HG03575 (cell line): Measurements from ENCODE around the gene SCT.

ENCODE experiments used
- ATAC-seq: cut with Tn5 transposase; IDR thresholded peaks from one replicate; pipeline ENCODE4 v1.9.1; 2021; ENCODE audit not compliant: unreplicated experiment, insufficient number of reproducible peaks, low FRiP score; ENCODE audit errors: extremely low read depth

Gene SCT

GRCh38 chr11:646214-646613 lies 19.2 kb upstream of the SCT start:
- ATAC-seq, result no peak

GRCh38 chr11:645536-645935 lies 18.6 kb upstream of the SCT start:
- no peak for ATAC-seq

GRCh38 chr11:643849-644738 lies 17.1 kb upstream of the SCT start:
- ATAC-seq, result no peak

DNA sequence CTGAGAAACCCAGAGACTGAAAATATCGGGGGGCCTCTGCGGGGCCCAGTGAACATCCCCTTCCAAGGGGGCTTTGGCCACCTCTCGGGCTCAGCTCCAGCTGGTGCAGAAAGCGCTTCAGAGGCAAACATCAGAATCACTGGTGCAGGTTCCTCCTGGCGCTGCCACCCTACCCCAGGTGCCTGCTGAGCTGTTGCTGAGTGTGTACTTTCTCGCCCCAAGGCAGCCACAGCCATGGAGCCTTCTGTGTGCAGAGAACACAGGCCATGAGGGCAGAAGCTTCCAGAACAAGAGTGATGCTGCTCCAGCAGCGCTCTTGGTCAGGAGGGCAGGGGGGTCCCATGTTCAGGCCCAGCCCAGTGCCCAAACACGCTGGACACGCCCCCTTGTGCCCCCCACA lies 16.4 kb upstream of the SCT start:
- ATAC-seq, result no peak

GRCh38 chr11:641806-642370 lies 14.9 kb upstream of the SCT start:
- no peak for ATAC-seq

GRCh38 chr11:640021-640706 lies 13.2 kb upstream of the SCT start:
- ATAC-seq, result no peak

DNA sequence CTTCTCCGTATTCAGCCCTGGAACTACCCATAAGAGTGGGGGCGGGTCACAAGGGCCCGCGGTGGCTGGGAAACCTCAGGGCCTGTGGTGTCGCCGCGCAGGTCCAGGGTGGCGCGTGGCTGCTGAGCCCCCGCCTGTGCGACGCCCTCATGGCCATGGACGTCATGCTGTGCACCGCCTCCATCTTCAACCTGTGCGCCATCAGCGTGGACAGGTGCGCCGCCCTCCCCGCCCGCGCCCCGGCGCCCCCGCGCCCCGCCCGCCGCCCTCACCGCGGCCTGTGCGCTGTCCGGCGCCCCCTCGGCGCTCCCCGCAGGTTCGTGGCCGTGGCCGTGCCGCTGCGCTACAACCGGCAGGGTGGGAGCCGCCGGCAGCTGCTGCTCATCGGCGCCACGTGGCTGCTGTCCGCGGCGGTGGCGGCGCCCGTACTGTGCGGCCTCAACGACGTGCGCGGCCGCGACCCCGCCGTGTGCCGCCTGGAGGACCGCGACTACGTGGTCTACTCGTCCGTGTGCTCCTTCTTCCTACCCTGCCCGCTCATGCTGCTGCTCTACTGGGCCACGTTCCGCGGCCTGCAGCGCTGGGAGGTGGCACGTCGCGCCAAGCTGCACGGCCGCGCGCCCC lies 12.5 kb upstream of the SCT start:
- no peak for ATAC-seq

GRCh38 chr11:638631-639331 lies 11.8 kb upstream of the SCT start:
- ATAC-seq, result no peak

DNA sequence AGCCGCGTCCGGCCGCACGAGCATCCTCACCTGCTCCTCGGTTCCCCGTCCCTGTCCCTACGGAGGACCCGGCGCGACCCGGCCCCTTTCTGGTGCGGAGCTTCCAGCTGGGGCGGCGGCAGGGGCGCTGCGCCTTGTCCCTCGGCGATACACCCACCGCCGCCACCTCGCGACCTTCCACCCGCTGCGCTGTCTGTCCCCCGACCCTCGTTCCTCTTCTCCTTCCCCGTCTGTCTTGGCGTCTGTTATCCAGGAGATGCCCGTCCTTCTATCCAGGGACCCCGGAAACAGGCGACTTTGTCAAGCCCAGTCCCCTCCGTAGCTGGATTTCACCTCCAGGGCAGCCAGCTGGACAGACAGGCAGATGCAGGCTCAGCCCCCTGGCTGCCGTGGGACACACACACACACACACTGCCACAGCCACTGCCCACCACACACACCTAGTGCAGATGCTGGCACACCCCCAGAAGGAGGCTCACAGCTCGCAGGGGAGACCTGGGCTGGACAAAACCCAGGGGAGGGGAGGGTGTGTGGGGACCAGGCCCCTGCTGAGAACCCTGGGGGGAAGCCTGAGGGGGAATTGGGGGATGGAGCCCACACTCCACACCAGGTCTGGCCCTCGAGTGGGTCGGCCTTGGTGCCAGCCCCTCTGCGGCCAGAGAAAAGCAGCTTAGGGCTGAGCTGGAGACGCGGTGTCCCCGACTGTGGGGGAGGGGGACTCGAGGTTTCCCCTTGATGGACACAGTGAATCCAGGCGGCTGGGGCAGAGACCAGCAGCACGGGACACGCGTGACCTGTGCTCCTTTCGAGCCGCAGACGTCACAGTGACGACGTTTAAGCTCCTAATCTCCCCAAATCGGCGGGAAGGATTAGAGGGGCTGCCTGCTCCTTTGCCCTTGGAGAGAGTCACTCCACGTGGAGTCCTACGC lies 10.9 kb upstream of the SCT start:
- ATAC-seq, result no peak

- no peak for ATAC-seq
These were observed 10.3 kb upstream of the SCT start for GRCh38 chr11:637333-637592.

DNA sequence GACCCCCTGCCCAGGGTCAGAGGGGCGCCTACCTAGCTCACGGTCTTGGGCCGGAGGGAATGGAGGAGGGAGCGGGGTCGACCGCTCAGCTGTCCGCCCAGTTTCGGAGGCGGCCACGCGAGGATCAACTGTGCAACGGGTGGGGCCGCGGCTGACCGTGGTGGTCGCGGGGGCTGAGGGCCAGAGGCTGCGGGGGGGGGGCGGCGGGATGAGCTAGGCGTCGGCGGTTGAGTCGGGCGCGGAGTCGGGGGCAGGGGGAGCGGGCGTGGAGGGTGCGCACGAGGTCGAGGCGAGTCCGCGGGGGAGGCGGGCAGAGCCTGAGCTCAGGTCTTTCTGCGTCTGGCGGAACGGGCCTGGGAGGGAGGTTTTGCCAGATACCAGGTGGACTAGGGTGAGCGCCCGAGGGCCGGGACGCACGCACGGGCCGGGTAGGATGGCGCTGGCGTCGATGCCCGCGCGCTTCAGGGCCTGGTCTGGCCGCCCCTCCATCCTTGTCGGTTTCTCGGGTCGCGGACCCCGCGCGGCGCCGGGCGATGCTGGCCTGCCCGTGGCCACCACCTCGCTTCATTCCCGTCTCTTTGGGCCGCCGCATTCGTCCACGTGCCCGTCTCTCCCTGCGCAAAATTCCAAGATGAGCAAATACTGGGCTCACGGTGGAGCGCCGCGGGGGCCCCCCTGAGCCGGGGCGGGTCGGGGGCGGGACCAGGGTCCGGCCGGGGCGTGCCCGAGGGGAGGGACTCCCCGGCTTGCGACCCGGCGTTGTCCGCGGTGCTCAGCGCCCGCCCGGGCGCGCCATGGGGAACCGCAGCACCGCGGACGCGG lies 9.7 kb upstream of the SCT start, which contains the start of gene DRD4:
Gene DRD4, plus strand, starts transcription at position 759 of the 822 bp plus-strand sequence. Its CDS starts 36 bp downstream, at position 795.
- no peak for ATAC-seq

- no peak for ATAC-seq
These were observed 9.0 kb upstream of the SCT start for GRCh38 chr11:635945-636510.

DNA sequence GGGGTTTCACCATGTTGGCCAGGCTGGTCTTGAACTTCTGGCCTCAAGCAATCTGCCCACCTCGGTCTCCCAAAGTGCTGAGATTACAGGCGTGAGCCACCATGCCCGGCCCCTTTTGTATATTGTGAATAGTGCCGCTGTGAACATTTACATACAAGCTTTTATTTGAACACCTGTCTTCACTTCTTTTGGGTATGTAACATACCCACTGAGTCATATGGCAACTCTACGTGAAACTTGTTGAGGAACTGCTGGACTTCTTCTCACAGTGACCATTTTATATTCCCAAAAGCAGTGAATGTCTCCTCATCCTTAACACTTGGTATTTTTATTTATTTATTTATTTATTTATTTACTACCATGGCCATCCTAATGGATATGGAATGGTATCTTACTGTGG lies 3.9 kb upstream of the SCT start:
- ATAC-seq, result no peak

- ATAC-seq, result no peak
These were observed 2.2 kb upstream of the SCT start for GRCh38 chr11:629237-629583.

- ATAC-seq, result no peak
These were observed 1.1 kb upstream of the SCT start for GRCh38 chr11:628056-628455.

GRCh38 chr11:627308-627576 lies 261 bp upstream of the SCT start:
- no peak for ATAC-seq

GRCh38 chr11:625636-626268 lies 1.2 kb downstream of the SCT start:
- ATAC-seq, result no peak
